Measurements from ENCODE around the gene CFI. TPM values are rescaled to one million over a fixed set of nuclear protein-coding genes. Genes with fewer than 3 reads are reported as not detected.

The CFI gene
- total and polyA plus RNA-seq, 2 of the 8 experiments (the other 6 are each of a cell fraction or from before 2014, with no cell fraction given): not detected

DNA sequence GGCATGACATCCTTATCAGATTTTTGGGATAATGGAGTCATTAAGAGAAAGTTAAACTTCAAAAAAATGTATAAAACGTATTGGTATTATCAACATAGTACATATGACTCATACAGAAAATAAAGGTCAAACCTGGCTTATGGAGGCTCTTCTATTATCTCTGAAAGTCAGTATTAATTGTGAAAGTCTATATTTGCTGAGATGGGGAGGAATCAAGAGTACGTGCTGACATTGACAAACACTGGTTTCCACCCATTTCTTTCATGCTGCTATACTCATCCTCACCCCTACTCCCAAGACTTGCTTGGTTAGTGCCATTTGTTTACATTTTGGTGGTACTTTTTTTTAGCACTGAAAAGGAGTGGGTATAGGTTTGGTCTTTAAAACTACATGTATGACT, 41.1 kb downstream of the CFI start:
- Histone ChIP-seq H2AK5ac (ENCODE audit: low read depth, low read length) (no peak overlapping the region), H3K79me1 (ENCODE audit: low read depth, low read length) (no peaks in the 10 kb centered on the region), H2BK20ac (ENCODE audit: low read length) (no peak overlapping the region), H2BK5ac (ENCODE audit: low read depth, low read length) (no peak overlapping the region), H4K8ac (ENCODE audit: extremely low read depth, insufficient read depth, low read length) (no peak overlapping the region), H4K91ac (replicated peaks; ENCODE audit: insufficient read length, low read length) (no peak overlapping the region), H3K27ac (ENCODE audit: low read depth, low read length) (no peak overlapping the region), H4K5ac (ENCODE audit: insufficient read length, low read depth, low read length) (no peak overlapping the region), H3K4ac (replicated peaks; ENCODE audit: insufficient read length, low read depth, low read length) (no peak overlapping the region), H3K4me2 (ENCODE audit: insufficient read depth in 1 of 2, low read depth in 2 of 2, low read length in 2 of 2) (no peak overlapping the region), H3K18ac (ENCODE audit: extremely low read depth, low read length) (no peak overlapping the region), H3K23ac (ENCODE audit: insufficient read length) (no peak overlapping the region), H3K4me1 (replicated peaks in 1 of 4; ENCODE audit: control insufficient read depth in 3 of 4, insufficient read depth in 4 of 4, low read length in 3 of 4) (no peaks in the 10 kb centered on the region), H3K9me3 (ENCODE audit: insufficient read depth in 2 of 2, low read depth in 1 of 2, low read length in 1 of 2) (no peaks in the 10 kb centered on the region), H4K20me1 (replicated peaks in 1 of 2; ENCODE audit: control insufficient read depth in 1 of 2, insufficient read depth in 2 of 2, low read length in 2 of 2) (no peaks in the 10 kb centered on the region), H3K9ac (replicated peaks in 1 of 4; ENCODE audit: extremely low read depth in 1 of 4, low read depth in 3 of 4, low read length in 3 of 4) (no peak overlapping the region), H3K14ac (ENCODE audit: insufficient read length) (no peak overlapping the region), H3K79me2 (ENCODE audit: control insufficient read depth in 1 of 2, insufficient read depth in 2 of 2, low read length in 2 of 2) (no peaks in the 10 kb centered on the region), H2AFZ (ENCODE audit: low read length) (no peak overlapping the region), H2BK15ac (ENCODE audit: low read length) (no peak overlapping the region), H2BK12ac (ENCODE audit: low read depth, low read length) (no peak overlapping the region), H2BK120ac (replicated peaks; ENCODE audit: low read depth, low read length) (no peak overlapping the region), H3K56ac (replicated peaks; ENCODE audit: insufficient read length, low read depth, low read length) (no peak overlapping the region), H3K4me3 (ENCODE audit: extremely low read depth in 1 of 4, insufficient read depth in 2 of 4, low read depth in 3 of 4, low read length in 4 of 4) (no peak overlapping the region), H3K36me3 (ENCODE audit: control insufficient read depth in 2 of 4, insufficient read depth in 4 of 4, low read length in 3 of 4) (no peaks in the 10 kb centered on the region), H3K27me3 (replicated peaks in 1 of 4; ENCODE audit: control insufficient read depth in 3 of 4, extremely low read depth in 1 of 4, insufficient read depth in 3 of 4, low read length in 3 of 4) (no peaks in the 10 kb centered on the region), H3K23me2 (ENCODE audit: low read depth, low read length) (no peaks in the 10 kb centered on the region)
- no peak for DNase-seq (ENCODE audit: low read depth in 1 of 2, low spot score in 2 of 2)
- FAIRE-seq: no peak
- WGBS, 2 experiments (ENCODE audit: extremely low coverage in 1 of 2, insufficient coverage in 1 of 2, insufficient read length in 1 of 2, insufficient replicate concordance in 2 of 2, low coverage in 1 of 2, low lambda C conversion rate in 2 of 2, missing lambda C conversion rate in 1 of 2): 83% methylated on average over 2 of the region's 2 CpGs; no CpG with 5 or more reads in 1 of the 2 experiments
- POLR2A ChIA-PET (ENCODE audit: partially characterized antibody): no interaction called here
- CTCF ChIA-PET (ENCODE audit: partially characterized antibody): no interaction called here
- TF ChIP-seq, protein P1, sequence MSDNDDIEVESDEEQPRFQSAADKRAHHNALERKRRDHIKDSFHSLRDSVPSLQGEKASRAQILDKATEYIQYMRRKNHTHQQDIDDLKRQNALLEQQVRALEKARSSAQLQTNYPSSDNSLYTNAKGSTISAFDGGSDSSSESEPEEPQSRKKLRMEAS (IDR thresholded peaks at IDR 0.05): no peak
- no peak for TF ChIP-seq CBX8 (IDR thresholded peaks at IDR 0.05; ENCODE audit: borderline replicate concordance, low read depth, low read length)

All from H1 (cell line).